Spleen (tissue), 7 donors: ENCODE results near the gene CYB5A.

ENCODE experiments used
- CTCF ChIP-seq, 11 experiments: fragments of 200-600 bp in 7 of 11; fragments of 450-650 bp in 4 of 11; sonication (generic) in 4 of 11; IDR thresholded peaks in 8 of 11; conservative IDR thresholded peaks in 3 of 11; 1 replicate in 7 of 11; 2 replicates in 4 of 11; pipeline versions ENCODE4 v1.4.0 to v1.8.0; 2016 to 2021; ENCODE audit warnings: antibody characterized with exemption in 11 of 11, inconsistent platforms in 4 of 11, mild to moderate bottlenecking in 1 of 11
- POLR2A ChIP-seq, 3 donors: fragments of 450-650 bp; IDR thresholded peaks; one replicate each; pipeline ENCODE4 v1.5.1; 2017; ENCODE audit warnings: antibody characterized with exemption in 3 of 3, mild to moderate bottlenecking in 1 of 3
- donor health status: DM: no; HTN: no; CAD: no; lungs with moderate emphysema.
- donor health status: DM: no; HTN: no; CAD: no.
- donor health status: DM: no; HTN: no; CAD: no.

DNA sequence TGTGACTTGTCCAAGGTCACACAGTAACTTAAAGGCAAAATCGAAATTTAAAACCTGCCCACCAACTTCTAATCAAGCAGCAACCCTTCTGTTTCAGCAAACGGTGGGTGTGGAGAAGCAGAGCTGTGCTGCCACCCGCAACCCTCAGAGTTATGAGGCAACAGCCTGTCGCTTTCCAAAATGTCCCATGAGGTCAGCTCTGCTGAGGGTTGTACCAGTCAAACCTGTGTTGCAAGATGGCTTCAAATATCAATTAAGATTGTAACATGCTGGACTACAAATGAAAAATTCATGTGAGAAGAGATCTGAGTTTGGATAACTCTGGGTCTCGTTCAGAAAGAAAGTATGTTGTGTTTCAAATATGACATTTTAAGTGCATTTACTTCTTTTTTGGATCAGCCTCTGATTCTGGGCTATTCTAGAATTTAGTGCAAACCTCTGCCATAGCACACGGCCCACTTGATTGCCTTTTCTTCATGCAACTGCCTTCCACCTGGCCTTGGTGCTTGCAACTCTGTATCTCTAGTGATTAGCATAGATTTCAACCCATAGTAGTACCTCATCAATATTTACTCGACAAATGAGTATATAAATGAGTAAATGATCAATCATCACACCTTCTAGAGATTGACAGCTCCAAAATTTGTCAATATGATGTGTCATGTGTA is 74.2 kb downstream of the CYB5A start:
- no peak for TF ChIP-seq CTCF (IDR thresholded peaks at IDR 0.05 in 8 of 11, conservative IDR thresholded peaks at IDR 0.05 in 3 of 11)
- TF ChIP-seq POLR2A (IDR thresholded peaks at IDR 0.05), result no peak
